ENCODE measurements around the gene BET1.
"Not testable (repeated sequence)": the region's sequence is repeated elsewhere in the genome, so short reads cannot be mapped to it uniquely, and the experiment has no call there.

BET1 gene, protein sequence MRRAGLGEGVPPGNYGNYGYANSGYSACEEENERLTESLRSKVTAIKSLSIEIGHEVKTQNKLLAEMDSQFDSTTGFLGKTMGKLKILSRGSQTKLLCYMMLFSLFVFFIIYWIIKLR

DNA sequence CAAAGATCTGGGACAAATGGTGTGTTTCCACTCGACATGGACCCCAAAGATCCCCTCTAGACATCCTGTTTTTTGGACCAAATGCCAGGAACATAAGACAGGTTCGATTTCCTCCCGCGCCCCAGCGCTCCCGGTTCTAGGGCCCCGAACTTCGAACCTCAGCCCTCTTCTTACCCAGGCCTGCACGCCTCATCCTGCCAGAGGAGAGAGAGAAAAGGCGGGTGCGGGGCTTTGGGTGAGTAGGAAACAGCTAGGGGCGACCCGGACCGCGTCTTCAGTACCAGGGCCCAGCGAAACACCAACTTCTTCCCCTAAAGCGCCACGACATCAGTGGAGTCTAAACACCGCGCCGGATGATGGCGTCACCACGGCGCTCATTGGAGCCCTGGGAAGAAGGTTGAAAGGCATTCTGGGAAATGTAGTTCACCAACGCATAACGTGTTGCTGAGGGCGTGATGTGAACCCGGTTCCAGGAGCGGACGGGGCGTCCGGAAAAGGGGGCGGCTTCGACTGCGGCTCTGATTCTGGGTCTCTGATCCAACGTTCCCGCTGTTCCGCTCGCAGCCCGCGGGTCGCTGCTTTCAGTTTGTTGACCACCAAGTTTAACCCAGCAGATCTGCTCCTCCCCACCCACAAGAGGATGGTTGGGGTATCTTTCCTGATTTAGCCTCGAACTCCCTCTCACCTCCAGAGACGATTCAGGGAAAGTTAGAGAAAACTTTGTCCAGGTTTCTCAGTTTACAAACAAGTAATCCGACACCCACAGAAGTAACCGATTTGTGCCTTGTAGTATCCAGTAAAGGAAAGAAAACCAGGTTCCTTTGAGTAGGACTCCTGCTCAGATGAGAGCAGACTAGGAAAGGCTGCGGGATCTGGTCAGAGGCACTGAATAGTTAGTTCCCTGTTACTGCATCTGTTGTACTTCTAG, at the start of gene BET1:
Gene BET1, minus strand, starts transcription at position 332 of the 928 bp plus-strand sequence. Its CDS starts 139 bp downstream, at position 193.
- DNase-seq = peak; percentile 72 to 89 (median 85)

DNA sequence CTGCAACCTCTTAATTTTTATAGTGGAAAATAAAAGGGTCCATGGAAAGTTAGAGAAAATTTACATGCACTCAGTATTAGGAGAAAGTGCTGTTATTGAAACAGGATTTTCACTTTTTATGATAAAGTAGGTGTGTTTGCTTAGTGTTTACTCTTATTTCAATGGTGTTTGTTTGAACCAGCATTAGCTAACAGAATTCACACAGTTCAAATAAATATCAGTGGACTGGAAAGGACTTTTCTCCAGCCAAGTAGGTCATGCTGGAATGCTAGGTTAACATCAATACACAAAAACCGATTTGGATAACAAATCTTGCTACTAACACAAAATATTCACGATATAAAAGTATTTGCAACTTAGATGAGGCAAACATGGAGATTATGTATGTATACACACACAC, 49.4 kb upstream of the BET1 start:
- no peak for DNase-seq

DNA sequence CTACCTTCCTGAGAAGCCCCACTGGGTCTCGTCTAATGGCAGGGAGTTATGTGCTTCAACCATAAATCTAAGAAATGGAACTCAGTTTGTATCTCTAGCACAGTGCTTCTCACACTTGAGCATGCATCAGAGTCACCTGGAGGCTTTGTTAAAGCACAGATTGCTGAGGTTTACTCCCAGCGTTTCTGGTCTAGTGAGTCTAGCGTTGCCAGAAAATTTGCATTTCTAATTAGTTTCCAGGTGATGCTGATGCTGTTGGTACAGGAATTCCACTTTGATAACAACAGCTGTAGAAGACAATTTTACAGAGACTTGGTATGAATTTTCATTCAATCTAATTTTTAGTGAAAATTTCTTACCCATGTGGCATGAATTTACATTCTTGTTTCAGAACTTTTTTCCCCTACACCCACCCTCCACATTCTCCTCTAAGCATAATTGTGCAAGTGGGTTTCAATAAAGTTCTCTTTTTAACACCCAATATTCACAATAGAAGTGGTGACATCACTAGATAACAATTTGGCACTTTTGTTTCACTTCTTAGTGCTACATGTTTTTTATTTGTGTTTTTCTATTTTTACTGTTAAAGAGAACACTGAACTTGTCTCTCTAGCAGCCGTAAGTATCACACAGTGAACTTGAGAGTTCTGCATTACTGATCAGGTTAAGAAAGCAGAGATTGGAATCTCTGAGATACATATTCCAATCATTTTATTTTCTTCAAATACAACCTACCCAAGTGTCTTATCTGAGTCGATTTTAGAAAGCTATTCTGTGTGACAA, 48.4 kb upstream of the BET1 start:
- DNase-seq = no peak

DNA sequence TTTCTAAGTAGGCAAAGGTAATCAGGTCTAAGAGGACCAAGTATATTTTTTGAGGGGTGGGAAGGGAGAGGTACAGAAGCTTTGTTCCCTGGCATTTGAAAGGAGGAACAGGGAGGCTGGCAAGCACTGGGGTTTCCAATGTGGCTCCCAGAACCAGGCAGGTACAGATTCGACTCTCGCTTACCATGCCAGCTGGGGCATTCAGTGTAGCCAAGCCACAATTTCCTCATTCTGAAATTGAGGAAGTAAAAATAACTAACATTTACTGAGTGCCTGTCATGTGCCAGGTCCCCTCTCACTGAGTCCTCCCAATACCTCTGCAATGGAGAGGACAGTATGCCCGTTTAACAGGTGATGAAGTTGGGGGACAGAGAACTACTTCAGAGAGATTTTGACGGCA, 45.9 kb upstream of the BET1 start:
- no peak for DNase-seq

DNA sequence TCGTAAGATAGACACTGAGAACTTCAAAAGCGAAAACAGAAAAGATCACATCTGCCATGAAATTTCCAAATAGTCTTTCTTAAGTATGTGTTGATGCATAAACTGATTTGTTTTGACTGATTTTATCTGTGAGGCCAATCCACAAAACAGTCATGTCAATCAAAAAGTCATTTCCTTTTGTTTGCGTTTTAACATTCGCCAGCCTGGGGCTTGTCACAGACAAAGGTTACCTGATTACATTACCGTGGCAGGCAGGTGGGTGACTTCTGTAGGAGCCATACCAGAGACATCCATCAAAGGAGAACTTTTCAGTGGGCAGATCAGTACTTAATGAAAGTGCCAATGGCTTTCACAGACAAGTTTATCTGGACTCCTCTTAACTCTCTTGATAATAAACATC, 45.5 kb upstream of the BET1 start:
- DNase-seq = no peak

DNA sequence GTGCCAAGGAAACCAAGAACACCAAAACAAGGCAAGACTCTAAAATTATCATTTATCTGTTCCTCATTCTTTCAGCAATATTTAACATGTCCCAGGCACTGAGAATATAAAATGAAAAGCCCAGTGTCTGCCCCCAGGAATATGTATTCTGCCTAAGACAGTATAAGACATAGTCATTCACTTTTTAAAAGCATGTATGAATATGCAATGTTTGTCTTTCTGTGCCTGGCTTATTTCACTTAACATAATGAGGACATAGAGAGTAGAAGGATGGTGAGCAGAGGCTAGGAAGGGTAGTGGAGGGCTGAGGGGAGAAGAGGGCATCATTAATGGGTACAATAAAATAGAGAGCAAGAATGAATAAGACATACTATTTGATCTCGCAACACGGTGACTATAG, 44.6 kb upstream of the BET1 start:
- no peak for DNase-seq

DNA sequence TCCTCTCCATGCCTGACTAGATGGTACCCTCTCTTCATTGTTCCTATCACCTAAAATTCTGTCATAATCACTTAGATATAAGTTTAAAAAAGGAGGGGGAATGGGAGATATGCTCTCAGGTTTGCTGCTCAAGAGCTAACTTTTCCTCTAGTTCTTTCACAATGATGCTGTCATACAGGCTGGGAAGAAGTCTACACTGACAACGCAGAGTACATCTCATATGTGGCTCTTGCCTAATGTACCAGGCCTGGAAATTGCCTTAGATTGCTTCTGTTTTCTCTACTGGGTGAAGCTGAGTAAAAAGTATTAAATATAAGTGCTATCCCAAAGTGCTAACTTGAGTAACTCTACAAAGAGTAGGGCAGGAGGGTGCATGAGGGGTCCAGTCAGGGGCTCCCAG, 43.8 kb upstream of the BET1 start:
- no peak for DNase-seq

DNA sequence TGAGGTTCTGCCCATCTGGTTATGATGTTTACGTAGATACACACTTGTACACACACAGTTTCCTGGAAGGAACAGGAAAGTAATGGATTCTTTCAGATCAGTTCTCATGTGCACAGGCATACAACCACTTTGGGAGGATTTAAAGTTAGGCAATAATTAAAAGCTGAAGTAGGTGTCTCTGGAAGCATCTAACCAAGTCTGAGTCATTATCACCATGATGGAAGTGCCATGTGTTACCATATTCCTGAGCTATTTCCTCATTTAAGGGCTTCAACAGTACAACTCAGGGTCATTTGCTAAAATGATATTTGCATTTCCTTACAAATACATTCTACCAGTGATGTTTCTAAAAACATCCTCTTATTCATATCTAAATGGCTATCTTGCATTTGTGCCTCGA, 41.4 kb upstream of the BET1 start:
- no peak for DNase-seq

DNA sequence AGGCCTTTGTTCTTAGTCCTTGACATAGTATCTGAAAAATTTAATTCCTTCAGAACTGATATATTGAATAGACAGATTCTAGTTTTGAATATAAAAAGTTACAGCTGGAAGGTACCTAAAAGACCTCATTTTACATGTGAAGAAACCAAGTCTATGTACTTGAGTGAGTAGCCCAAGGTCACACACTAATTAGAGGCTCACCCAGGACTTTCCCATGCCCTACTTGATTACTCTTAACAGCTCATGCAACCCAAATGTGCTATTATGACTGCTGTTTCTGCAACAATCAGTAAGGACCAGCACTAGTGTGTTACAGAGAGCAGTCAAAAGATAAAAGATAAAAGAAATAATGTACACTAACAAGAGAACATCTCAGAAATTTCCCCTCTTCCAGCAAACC, 40.7 kb upstream of the BET1 start:
- no peak for DNase-seq

DNA sequence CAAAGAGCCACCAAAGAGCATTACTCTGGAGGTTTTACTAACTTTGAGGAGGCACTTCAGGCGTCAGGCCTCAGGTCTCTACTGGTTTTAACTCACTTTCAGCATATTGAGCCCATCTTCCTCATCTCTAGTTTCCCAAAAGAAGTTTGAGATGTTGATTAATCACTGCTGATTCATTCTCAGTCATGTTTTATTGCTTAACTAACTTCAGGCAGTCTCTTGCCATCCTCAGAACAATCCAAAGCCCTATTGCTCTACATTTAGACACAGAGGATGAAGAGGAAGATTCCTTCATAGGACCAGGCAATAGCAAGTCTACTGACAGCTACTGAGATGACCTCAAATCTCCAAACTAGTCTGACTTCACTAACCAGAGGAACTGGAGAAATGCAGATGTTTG, 39.1 kb upstream of the BET1 start:
- DNase-seq = no peak

DNA sequence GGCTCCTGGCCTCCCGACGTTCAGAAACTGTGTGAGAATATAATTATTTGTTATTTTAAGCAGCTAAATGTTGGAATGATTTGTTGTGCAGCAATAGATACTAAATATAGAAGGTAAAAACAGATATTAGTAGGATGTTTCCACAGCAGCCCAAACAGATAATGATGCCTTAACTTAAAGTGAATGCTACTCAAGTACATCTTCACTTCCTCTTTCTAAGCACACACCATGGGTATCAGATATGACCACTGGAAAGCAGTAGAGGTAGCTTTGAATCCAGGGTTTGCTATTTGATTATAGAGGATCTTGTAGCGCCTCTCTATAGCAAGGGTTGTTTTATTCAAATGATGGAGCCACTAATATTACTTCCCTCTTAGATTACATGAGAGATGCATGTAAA, 38.2 kb upstream of the BET1 start:
- DNase-seq = no peak

DNA sequence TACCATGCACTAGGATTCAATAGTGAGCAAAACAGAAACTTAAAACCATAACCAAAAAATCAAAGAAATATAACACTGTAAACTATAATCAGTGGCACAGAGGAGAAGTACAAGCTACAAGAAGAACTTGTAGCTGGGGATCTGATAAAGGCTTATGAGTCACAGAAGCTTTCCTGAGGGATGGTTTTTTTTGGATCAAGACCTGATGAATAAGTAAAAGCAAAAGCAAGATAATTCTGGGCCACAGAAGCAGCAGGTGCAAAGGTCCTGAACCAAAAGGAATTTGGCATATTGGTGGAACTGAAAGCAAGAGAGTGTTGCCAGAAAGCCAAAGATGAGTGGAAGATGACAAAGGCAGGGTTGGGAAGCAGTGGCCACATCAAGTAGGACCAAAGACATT, 37.4 kb upstream of the BET1 start:
- DNase-seq = no peak

DNA sequence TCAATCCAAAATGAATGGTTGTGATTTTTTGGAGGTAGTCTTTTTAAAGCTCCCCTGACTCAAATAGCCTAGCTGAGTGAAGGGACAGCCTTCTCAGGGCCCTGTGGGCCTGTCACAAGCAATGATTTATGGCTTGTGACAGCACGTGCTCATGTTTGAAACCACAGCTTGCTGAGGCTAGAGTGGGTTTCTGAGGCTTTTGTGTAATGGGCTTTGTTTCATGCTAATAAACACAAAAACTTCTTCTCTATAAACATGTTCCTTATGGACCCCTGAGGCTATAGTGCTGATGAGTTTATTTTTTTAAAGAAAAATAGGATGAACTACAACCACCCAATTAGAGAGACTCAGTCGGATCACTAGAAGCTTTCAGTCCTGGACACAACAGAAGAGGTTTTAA, 36.1 kb upstream of the BET1 start:
- no peak for DNase-seq

DNA sequence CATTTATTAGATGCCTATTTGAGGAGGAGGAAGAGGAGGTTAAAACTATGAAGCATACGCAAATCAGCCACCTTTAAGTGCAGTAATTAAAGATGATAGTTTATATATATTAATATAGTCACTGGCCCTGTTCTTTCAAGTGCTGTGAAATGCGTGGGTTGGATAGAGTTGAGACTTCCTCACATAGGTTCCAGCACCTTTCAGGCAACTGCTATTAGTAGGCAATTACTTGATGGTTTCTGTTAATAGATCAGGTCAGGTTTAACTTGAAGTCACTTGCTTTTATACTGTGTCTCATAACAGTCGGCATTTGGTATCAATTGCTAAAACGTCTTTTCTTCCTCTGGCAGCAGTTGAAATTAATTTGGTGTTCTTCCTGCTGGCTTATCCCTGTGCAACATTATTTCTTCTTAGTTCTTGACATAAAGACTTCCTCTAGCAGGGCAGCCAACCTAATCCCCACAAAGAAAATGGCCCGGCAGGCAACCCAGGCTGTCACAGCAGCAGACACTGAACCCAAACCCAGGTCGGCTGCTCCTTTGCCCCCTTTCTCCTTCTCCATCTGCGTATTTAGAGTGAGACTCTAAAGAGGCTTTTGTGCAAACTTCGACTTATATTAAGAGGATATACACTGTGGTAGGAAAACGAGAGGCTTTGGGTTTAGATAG, 35.3 kb upstream of the BET1 start:
- no peak for DNase-seq

DNA sequence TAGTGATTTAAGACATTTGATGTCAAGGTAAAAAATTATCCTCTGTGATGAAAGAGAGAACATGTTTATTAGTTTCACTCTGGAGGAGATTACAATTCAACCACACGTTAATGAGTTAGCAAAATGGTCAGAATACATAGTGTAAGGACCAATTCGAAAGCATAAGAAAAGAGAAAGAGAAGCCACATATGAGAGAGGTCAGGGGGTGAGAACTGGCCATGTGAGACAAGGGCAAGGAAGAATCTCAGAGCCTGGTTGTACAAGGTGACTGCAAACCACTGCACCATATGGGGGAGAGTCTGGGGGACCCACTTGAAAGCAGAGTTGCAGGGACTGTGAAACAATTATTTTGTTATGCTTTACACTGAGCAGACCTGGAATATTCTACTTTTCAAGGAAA, 27.7 kb upstream of the BET1 start:
- no peak for DNase-seq

DNA sequence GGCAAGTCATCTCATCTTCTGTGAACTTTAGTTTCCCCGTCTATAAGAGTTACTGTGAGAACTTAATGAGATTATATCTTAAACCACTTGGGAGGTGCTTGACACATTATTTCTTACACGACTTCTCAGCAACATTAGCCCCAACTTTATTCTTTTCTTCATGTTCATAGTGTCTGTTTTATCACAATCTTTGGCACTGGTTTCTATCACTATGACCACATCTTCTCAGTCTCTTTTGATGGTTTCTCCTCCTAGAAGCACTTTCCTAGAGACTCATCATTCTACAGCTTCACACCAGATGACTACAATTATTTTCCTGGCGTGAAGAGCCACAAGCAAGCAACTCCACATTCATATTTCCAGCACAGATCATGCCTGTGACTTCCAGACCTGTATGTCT, 26.5 kb upstream of the BET1 start:
- DNase-seq = no peak

DNA sequence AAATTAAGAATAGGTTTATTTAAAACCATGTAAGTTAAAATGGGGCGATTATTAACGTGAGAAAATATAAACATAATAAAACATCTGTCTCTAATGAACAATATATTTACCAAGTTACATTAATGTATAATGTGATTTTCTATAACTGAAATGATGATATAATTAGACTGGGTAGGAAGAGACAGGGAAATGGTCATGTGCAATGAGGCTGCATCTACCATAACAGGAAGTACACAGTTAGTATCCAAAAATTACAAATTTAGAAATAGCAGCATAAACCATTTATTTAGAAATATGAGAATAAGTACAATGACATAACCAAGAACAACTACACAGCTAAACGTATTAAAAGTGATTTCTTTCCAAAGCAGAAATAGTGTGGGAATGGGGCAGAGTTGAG, 25.8 kb upstream of the BET1 start:
- no peak for DNase-seq

DNA sequence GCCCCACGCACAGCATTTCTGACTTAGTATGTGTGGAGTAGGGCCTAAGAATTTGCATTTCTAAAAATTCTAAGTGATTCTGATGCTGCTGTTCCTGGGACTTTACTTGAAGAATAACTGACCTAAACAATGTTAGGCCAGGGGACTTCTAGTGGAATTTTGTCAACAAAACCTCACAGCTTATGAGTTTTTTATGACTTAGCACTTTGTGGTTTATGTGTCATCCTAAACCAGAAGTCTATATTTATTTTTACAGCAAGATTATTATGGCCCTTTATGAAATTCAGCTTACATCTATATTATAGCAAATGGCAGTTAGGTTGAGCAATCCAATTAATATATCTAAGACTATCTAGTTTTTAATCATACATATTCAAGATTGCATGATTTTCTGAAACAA, 24.6 kb upstream of the BET1 start:
- DNase-seq = no peak

DNA sequence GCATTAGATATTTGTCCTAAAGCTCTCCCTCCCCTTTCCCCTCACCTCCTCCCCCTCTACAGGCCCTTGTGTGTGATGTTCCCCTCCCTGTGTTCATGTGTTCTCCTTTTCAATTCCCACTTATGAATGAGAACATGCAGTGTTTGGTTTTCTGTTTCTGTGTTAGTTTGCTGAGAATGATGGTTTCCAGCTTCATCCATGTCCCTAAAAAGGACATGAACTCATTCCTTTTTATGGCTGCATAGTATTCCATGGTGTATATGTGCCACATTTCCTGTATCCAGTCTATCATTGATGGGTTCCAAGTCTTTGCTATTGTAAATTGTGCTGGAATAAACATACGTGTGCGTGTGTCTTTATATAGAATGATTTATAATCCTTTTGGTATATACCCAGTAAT, 22.5 kb upstream of the BET1 start:
- not testable (repeated sequence) for DNase-seq

DNA sequence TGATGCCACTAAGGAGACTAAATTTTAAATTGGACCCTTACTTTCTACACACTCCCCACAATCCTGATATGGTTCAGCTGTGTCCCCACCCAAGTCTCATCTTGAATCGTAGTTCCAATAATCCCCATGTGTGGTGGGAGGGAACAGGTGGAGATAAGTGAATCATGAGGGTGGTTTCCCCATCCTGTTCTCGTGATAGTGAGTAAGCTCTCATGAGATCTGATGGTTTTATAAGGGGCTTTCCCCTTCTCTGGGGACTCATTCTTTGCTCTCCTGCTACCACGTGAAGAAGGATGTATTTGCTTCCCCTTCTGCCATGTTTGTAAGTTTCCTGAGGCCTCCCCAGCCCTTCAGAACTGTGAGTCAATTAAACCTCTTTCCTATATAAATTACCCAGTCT, 18.4 kb upstream of the BET1 start:
- DNase-seq = no peak

DNA sequence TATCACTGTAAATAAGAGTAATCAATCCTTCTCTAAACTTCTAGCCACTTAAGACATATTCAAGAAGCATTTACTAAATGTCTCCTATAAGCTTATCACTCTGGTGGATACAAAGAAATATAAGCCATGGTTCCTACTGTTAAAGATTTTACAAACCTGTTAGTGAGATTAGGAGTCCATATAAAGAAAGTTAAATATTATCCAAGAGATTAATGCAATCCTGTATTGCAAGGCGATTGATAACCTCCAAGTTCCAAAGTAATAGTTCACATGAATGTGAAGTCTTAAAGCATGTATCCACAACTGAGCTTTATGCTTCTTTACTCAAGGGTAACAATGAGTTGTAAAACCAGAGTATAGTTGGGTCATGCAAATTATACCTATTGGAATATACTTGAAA, 12.6 kb upstream of the BET1 start:
- DNase-seq = no peak

DNA sequence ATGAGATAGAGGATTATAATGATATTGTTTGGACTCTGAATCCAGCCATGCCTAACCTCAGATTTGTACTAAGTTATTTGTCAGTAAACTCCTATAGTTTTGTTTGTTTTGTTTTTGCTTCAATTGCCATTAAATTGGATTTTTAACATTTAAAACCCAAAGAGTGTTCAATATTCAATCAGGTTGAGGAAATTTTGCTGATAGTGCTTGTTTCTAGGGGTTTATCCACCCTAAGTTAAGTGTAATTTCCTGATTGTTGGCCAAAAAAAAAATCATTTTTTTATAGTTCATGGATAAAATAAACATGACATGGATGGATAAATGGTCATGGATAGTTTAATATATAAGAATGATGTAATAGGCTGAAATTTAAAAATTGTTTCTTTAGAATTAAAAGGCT, 11.4 kb upstream of the BET1 start:
- no peak for DNase-seq

DNA sequence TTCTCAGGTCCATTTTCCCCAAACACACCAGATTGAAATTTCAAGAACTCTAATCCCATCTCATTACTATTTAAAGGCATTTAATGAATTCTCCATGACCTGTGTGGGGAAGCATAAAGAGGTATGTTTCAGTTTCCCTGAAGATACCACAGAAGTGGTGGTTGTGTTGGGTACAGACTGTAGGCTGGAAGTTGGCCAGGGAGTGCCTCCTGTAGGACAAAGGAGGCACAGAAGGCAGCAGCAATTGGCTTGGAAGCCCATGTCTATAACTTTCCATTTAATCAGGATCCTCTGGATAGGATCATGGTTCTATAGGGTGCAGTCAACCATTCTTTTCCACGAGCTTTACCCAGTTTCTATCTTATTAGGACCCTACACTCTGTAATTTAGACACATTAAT, 8.6 kb upstream of the BET1 start:
- no peak for DNase-seq

Data from activated CD4-positive, CD25-positive, alpha-beta regulatory T cell (primary cell).